Effector memory CD4-positive, alpha-beta T cell (primary cell): ENCODE data around the gene ARPP21.

Experiments used
- DNase-seq, 3 donors: peaks; one replicate each; pipeline ENCODE4 v3.0.0-alpha.2; 2020
- H3K27ac ChIP-seq: 2 replicates; pipeline ENCODE4 v1.7.0; 2013; ENCODE audit warnings: mild to moderate bottlenecking, low read length, moderate library complexity; ENCODE audit not compliant: insufficient read depth, poor library complexity, severe bottlenecking
- H3K27me3 ChIP-seq: replicated peaks from 2 replicates; pipeline ENCODE4 v1.7.0; 2013; ENCODE audit warnings: mild to moderate bottlenecking, low read length; ENCODE audit not compliant: insufficient read depth, control insufficient read depth, poor library complexity, severe bottlenecking
- H3K36me3 ChIP-seq: 2 replicates; pipeline ENCODE4 v1.7.0; 2013; ENCODE audit warnings: mild to moderate bottlenecking, low read length, moderate library complexity; ENCODE audit not compliant: control insufficient read depth, insufficient read depth
- H3K4me1 ChIP-seq: 2 replicates; pipeline ENCODE4 v1.7.0; 2013; ENCODE audit warnings: low read length, mild to moderate bottlenecking; ENCODE audit not compliant: control insufficient read depth, insufficient read depth, poor library complexity, severe bottlenecking
- H3K4me3 ChIP-seq: 2 replicates; pipeline ENCODE4 v1.7.0; 2013; ENCODE audit warnings: low read length, low read depth, mild to moderate bottlenecking; ENCODE audit not compliant: insufficient read depth, poor library complexity, severe bottlenecking
- H3K9me3 ChIP-seq: 2 replicates; pipeline ENCODE4 v1.7.0; 2013; ENCODE audit warnings: mild to moderate bottlenecking, low read length, moderate library complexity; ENCODE audit not compliant: control insufficient read depth

Gene ARPP21

DNA sequence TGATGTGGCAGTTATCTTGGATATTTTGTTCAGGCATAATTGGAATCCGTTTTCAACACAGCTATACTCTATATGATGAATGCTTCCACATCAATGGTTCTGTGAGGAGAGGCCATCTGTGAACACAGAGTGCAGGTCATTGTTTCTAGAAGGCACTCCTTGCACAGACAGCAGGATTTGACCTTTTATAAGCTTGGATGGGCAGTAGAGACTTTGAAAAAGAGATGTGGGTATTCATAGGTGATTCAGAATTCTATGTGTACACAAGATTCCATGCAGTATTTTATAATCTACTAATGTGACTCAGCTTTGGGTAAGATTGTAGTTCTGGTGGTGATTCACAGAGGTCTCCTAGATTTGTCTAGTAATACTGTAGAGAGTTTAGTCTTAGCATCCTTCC is 12.5 kb downstream of the ARPP21 start:
- Histone ChIP-seq H3K36me3 (no peaks in the 10 kb centered on the region), H3K27me3 (no peaks in the 10 kb centered on the region), H3K9me3 (no peaks in the 10 kb centered on the region), H3K4me1 (no peaks in the 10 kb centered on the region), H3K27ac (no peak overlapping the region), H3K4me3 (no peak overlapping the region)
- no peak for DNase-seq

GRCh38 chr3:35653347-35653746 is 14.0 kb downstream of the ARPP21 start:
- Histone ChIP-seq H3K27ac (no peak overlapping the region), H3K4me1 (no peaks in the 10 kb centered on the region), H3K27me3 (no peaks in the 10 kb centered on the region), H3K36me3 (no peaks in the 10 kb centered on the region), H3K4me3 (no peak overlapping the region), H3K9me3 (no peaks in the 10 kb centered on the region)
- DNase-seq = no peak

- H3K9me3 ChIP-seq = no peaks in the 10 kb centered on the region
- H3K4me3 ChIP-seq = no peak overlapping the region
- no peaks in the 10 kb centered on the region for H3K4me1 ChIP-seq
- no peaks in the 10 kb centered on the region for H3K27me3 ChIP-seq
- H3K27ac ChIP-seq = no peak overlapping the region
- no peaks in the 10 kb centered on the region for H3K36me3 ChIP-seq
- no peak for DNase-seq
Measured at GRCh38 chr3:35654476-35654875, 15.2 kb downstream of the ARPP21 start.

GRCh38 chr3:35658686-35659085 is 19.4 kb downstream of the ARPP21 start:
- no peak for DNase-seq
- H3K27me3 ChIP-seq = no peaks in the 10 kb centered on the region

GRCh38 chr3:35659768-35660167 is 20.4 kb downstream of the ARPP21 start:
- H3K27me3 ChIP-seq = no peaks in the 10 kb centered on the region
- no peak for DNase-seq
- H3K9me3 ChIP-seq = no peaks in the 10 kb centered on the region
- H3K4me3 ChIP-seq = no peak overlapping the region
- H3K4me1 ChIP-seq = no peaks in the 10 kb centered on the region
- H3K27ac ChIP-seq = no peak overlapping the region
- no peaks in the 10 kb centered on the region for H3K36me3 ChIP-seq

More at GRCh38 chr3:35658686-35659085, 19.4 kb downstream of the ARPP21 start:
- Histone ChIP-seq H3K9me3 (no peaks in the 10 kb centered on the region), H3K36me3 (no peaks in the 10 kb centered on the region), H3K4me3 (no peak overlapping the region), H3K4me1 (no peaks in the 10 kb centered on the region), H3K27ac (no peak overlapping the region)

DNA sequence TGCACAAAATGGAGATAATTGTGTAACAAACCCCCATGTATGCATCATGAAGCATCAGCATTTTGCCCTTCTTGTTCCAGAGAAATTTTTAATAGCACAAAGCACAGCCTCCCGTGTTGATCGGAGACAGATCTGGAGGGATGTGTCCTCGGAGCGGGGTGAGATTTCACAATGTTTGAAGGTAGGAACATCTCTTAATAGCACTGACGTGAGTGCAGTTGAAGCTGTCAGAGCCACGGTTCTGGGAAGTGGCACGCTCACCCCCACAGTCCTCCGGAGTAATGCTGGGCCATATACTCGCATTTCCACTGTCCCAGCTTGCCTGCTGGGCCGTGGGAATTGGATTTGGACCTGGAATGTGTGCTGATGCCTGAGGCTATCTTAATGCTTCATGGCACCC is 24.1 kb downstream of the ARPP21 start:
- Histone ChIP-seq H3K4me1 (no peaks in the 10 kb centered on the region), H3K4me3 (no peak overlapping the region), H3K9me3 (no peaks in the 10 kb centered on the region), H3K27me3 (no peaks in the 10 kb centered on the region), H3K27ac (no peak overlapping the region), H3K36me3 (no peaks in the 10 kb centered on the region)
- no peak for DNase-seq

DNA sequence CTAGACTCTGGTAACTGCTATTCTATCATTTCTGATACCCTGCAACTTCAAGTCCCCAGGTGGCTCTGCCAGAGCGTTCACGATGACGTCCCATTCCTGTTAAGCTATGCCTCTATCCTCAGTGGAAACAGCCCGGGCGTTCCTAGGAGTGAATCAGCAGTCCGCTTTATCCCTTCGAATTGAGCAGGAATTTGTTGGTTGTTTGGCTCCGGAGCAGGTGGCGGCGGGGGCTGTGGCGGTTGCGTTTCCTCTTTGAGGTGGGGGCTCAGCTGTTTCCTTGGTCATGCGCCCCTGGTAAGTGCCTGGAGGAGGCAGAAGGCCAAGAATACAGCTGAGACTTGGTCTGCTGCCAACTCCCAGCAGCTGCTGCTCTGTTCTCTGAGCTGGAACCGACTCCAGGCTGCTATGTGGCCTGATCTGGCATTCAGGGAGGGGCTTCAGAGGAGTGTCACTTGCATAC is 25.2 kb downstream of the ARPP21 start:
- Histone ChIP-seq H3K9me3 (no peaks in the 10 kb centered on the region), H3K36me3 (no peaks in the 10 kb centered on the region), H3K27ac (no peak overlapping the region), H3K4me1 (no peaks in the 10 kb centered on the region), H3K4me3 (no peak overlapping the region), H3K27me3 (no peaks in the 10 kb centered on the region)
- DNase-seq = no peak

DNA sequence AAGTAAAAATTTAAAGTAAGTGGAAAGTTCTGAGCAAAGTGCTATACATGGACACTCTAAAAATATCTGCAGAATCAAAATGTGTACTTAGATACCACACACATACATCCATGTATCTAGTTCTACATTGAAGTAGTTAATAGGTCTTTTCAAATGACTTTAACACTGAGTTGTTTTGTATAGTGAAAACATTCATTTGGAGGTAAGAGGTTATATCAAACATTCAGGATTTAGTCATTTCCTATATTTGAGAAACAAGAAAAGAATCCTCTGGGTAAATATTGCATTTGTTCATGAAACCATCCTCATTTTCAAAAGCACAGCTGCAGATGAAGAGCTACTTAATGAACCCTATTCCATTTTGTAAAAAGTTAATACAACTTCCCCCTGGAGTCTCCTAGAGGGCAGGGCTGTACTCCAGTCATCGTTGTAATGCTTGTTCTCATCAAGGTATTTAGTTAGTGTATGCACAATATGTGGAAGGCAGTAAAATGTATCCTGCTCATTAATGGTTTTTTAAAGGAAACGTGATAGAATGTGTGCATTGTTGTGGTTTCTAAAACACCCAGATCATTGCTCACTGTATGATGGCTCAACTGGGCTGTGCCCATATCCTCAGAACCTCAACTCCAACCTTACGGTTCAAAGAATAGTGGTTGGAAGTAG is 26.2 kb downstream of the ARPP21 start:
- H3K36me3 ChIP-seq = no peaks in the 10 kb centered on the region
- no peak for DNase-seq

GRCh38 chr3:35666888-35667287 is 27.6 kb downstream of the ARPP21 start:
- no peak for DNase-seq
- Histone ChIP-seq H3K4me1 (no peaks in the 10 kb centered on the region), H3K9me3 (no peaks in the 10 kb centered on the region), H3K4me3 (no peak overlapping the region), H3K36me3 (no peaks in the 10 kb centered on the region), H3K27me3 (no peaks in the 10 kb centered on the region), H3K27ac (no peak overlapping the region)

More for the DNA sequence above, 26.2 kb downstream of the ARPP21 start:
- Histone ChIP-seq H3K27me3 (no peaks in the 10 kb centered on the region), H3K9me3 (no peaks in the 10 kb centered on the region), H3K4me3 (no peak overlapping the region), H3K4me1 (no peaks in the 10 kb centered on the region), H3K27ac (no peak overlapping the region)

DNA sequence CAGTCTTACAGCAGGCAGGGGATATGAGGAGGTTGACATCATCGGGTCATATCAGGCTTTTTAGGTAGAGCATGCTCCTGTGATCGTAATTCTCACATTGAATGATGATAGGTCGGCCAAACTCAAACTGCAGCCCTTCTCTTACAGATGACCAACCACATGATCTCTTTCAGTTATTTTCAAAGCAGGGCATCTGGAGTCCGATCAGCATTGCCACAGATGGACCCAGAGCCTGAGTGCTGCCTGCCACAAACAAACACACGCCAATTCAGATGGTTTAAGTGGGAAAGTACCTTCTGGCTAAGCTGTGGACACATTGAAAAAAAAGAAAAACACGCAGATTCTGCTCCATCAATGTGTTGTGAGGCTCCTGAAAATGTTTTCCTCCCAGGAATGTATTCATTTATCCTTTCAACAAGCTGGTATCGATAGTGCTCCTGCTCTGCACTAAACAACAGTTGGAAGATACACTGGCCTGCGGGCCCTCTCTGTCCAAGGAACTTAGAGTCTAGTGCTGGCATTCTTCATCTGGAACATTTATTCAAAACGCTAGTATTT is 31.2 kb downstream of the ARPP21 start:
- H3K27me3 ChIP-seq = no peaks in the 10 kb centered on the region
- no peaks in the 10 kb centered on the region for H3K36me3 ChIP-seq
- no peak overlapping the region for H3K4me3 ChIP-seq
- H3K9me3 ChIP-seq = no peaks in the 10 kb centered on the region
- no peak for DNase-seq
- no peaks in the 10 kb centered on the region for H3K4me1 ChIP-seq
- no peak overlapping the region for H3K27ac ChIP-seq
